DND-41 (cell line): ENCODE results near the gene DNAJA3.

Experiments
- ATAC-seq: fragments of 200-7000 bp; cut with Tn5 transposase; 3 replicates; pipeline ENCODE4 v1.9.1; 2021; ENCODE audit warnings: low read depth; ENCODE audit not compliant: insufficient read depth
- DNase-seq: peaks from one replicate; pipeline ENCODE4 v3.0.0-alpha.2; 2020
- H2AFZ ChIP-seq: 2 replicates; pipeline ENCODE4 v1.6.0; 2012; ENCODE audit warnings: low read depth, low read length
- H3K27ac ChIP-seq: 2 replicates; pipeline ENCODE4 v1.5.1; 2012; ENCODE audit warnings: low read length, inconsistent platforms
- H3K27me3 ChIP-seq: fragments of 200-600 bp; sonication (generic); 2 replicates; pipeline ENCODE4 v1.6.0; 2012; ENCODE audit warnings: low read length, mild to moderate bottlenecking, inconsistent platforms; ENCODE audit not compliant: insufficient read depth, poor library complexity
- H3K36me3 ChIP-seq: 2 replicates; pipeline ENCODE4 v1.5.1; 2012; ENCODE audit warnings: low read length, inconsistent platforms; ENCODE audit not compliant: insufficient read depth
- H3K4me1 ChIP-seq: 2 replicates; pipeline ENCODE4 v1.5.1; 2012; ENCODE audit warnings: mild to moderate bottlenecking, low read length; ENCODE audit not compliant: insufficient read depth
- H3K4me2 ChIP-seq: 2 replicates; pipeline ENCODE4 v1.6.0; 2012; ENCODE audit warnings: mild to moderate bottlenecking, moderate library complexity, low read length, inconsistent platforms; ENCODE audit not compliant: insufficient read depth
- H3K4me3 ChIP-seq, 2 experiments: fragments of 200-600 bp in 1 of 2; shearing (Covaris generic) in 1 of 2; 2 replicates each; pipeline ENCODE4 v1.5.1; 2012 to 2016; ENCODE audit warnings: inconsistent platforms in 2 of 2, low read length in 2 of 2, mild to moderate bottlenecking in 2 of 2, low read depth in 1 of 2, moderate library complexity in 1 of 2
- H3K79me2 ChIP-seq: 2 replicates; pipeline ENCODE4 v1.6.0; 2012; ENCODE audit warnings: low read length, inconsistent platforms; ENCODE audit not compliant: insufficient read depth
- H3K9ac ChIP-seq: 2 replicates; pipeline ENCODE4 v1.6.0; 2012; ENCODE audit warnings: low read depth, mild to moderate bottlenecking, inconsistent platforms, low read length, moderate library complexity
- H3K9me3 ChIP-seq: 2 replicates; pipeline ENCODE4 v1.5.1; 2012; ENCODE audit warnings: low read length, moderate library complexity, mild to moderate bottlenecking, inconsistent platforms; ENCODE audit not compliant: insufficient read depth, severe bottlenecking
- H4K20me1 ChIP-seq: 2 replicates; pipeline ENCODE4 v1.6.0; 2012; ENCODE audit warnings: low read length; ENCODE audit not compliant: insufficient read depth
- CTCF ChIP-seq: IDR thresholded peaks from 2 replicates; pipeline ENCODE4 v1.5.1; 2012; ENCODE audit warnings: borderline replicate concordance, low read length, moderate library complexity, mild to moderate bottlenecking; ENCODE audit not compliant: poor library complexity, severe bottlenecking; ENCODE audit errors: extremely low read depth
- EZH2 ChIP-seq: IDR thresholded peaks from 3 replicates; pipeline ENCODE4 v1.6.1; 2012; ENCODE audit warnings: borderline replicate concordance, low read depth, mild to moderate bottlenecking, moderate library complexity, low read length, inconsistent platforms; ENCODE audit not compliant: severe bottlenecking

Gene DNAJA3

GRCh38 chr16:4402439-4403132, 23.1 kb upstream of the DNAJA3 start:
- Histone ChIP-seq H3K4me1 (no peaks in the 10 kb centered on the region), H4K20me1 (peaks cover 19% of the 10 kb centered on the region), H3K27ac (no peak overlapping the region), H3K79me2 (no peaks in the 10 kb centered on the region), H3K36me3 (peaks cover 71% of the 10 kb centered on the region), H3K9me3 (no peaks in the 10 kb centered on the region), H3K9ac (no peak overlapping the region), H3K4me3 (no peak overlapping the region), H3K4me2 (no peak overlapping the region), H3K27me3 (no peaks in the 10 kb centered on the region), H2AFZ (no peak overlapping the region)
- TF ChIP-seq CTCF (peak; percentile 57), EZH2 (no peak)
- ATAC-seq: peak; percentile 67
- DNase-seq: peak; percentile 27

GRCh38 chr16:4403133-4403949, 22.3 kb upstream of the DNAJA3 start:
- H3K36me3 ChIP-seq: peaks cover 75% of the 10 kb centered on the region
- no peaks in the 10 kb centered on the region for H3K4me1 ChIP-seq
- no peak overlapping the region for H3K4me2 ChIP-seq
- TF ChIP-seq EZH2 (no peak), CTCF (no peak)
- no peak overlapping the region for H3K9ac ChIP-seq
- no peak overlapping the region for H3K27ac ChIP-seq
- no peak overlapping the region for H2AFZ ChIP-seq
- H3K79me2 ChIP-seq: no peaks in the 10 kb centered on the region
- H3K4me3 ChIP-seq: no peak overlapping the region
- peaks cover 26% of the 10 kb centered on the region for H4K20me1 ChIP-seq
- DNase-seq: no peak
- no peaks in the 10 kb centered on the region for H3K9me3 ChIP-seq
- ATAC-seq: 0 out of 3 replicates have a peak, but pooled peaks have one; percentile 10
- H3K27me3 ChIP-seq: no peaks in the 10 kb centered on the region

DNA sequence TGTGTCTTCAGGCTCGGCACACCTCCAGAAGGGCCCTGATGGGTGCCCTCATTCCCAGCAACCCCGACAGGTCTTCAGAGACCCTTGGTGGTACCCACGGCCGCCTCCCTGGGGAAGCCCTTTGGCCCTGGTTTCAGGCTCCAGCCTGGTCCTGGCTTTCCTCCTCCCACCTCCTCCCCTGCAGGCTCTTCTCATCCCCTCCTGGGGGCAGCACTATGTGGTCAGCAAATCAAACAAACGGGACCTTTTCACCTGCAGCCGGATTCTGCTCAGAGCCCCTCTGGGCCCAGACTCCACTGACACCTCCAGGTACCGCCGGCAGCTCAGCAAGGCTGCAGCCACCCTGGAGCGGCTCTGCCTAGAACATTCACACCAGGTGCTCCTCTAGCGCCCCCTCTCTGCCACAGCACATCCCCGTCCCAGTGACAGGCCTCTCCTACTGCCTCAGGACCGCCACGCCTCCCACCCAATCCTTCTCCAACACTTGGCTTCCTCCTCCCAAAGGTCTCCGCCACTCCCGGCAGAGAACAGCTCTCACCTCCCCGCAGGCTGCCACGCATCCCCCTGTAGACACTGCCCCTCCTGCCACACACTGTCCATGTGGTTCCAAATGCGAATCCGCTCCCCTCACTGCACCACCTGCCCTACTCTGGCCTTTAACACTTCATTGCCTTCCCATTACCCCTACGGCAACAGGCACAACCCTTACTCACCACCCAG, 21.3 kb upstream of the DNAJA3 start:
- Histone ChIP-seq H3K4me1 (no peaks in the 10 kb centered on the region), H3K9me3 (no peaks in the 10 kb centered on the region), H3K79me2 (peaks cover 6% of the 10 kb centered on the region; the same call in 1 of the 2 replicates), H4K20me1 (peaks cover 34% of the 10 kb centered on the region), H3K4me2 (no peak overlapping the region), H3K27ac (no peak overlapping the region), H3K9ac (no peak overlapping the region), H3K27me3 (no peaks in the 10 kb centered on the region), H3K4me3 (no peak overlapping the region), H2AFZ (no peak overlapping the region), H3K36me3 (peaks cover 78% of the 10 kb centered on the region)
- ATAC-seq (peak; percentile 71), DNase-seq (peak; percentile 49)
- TF ChIP-seq CTCF: peak; percentile 60
- no peak for TF ChIP-seq EZH2
